Ovary (tissue), 9 donors: Measurements from ENCODE around the gene MARCHF4. TPM values are rescaled to one million over a fixed set of nuclear protein-coding genes. Genes with fewer than 3 reads are reported as not detected.

Source experiments
- DNase-seq, 5 donors: peaks; one replicate each; pipeline ENCODE4 v3.0.0-alpha.2; 2019 to 2020
- H3K27ac ChIP-seq, 2 donors: fragments of 200-600 bp; one replicate each; pipeline versions ENCODE4 v1.5.1 to v1.8.0; 2019 to 2022
- H3K27me3 ChIP-seq: fragments of 200-600 bp; one replicate; pipeline ENCODE4 v1.8.0; 2022
- H3K36me3 ChIP-seq: fragments of 200-600 bp; sonication (generic); one replicate; pipeline ENCODE4 v1.5.1; 2019
- H3K4me1 ChIP-seq: one replicate; pipeline ENCODE4 v1.8.1; 2013; ENCODE audit warnings: mild to moderate bottlenecking, moderate library complexity; ENCODE audit not compliant: insufficient read depth
- H3K4me3 ChIP-seq: fragments of 200-600 bp; sonication (generic); one replicate; pipeline ENCODE4 v1.5.1; 2017
- H3K9me3 ChIP-seq, 2 donors: fragments of 200-600 bp in 1 of 2; sonication (generic) in 1 of 2; one replicate each; pipeline versions ENCODE4 v1.5.1 to v1.8.1; 2013 to 2019; ENCODE audit warnings: mild to moderate bottlenecking in 1 of 2, moderate library complexity in 1 of 2
- CTCF ChIP-seq, 3 donors: fragments of 450-650 bp in 2 of 3; fragments of 200-600 bp in 1 of 3; IDR thresholded peaks; one replicate each; pipeline versions ENCODE4 v1.5.1 to v1.8.0; 2016 to 2022; ENCODE audit warnings: antibody characterized with exemption in 3 of 3, mild to moderate bottlenecking in 1 of 3
- EP300 ChIP-seq: sonication (generic); formaldehyde crosslinking; IDR thresholded peaks from one replicate; pipeline ENCODE4 v1.6.1; 2017; ENCODE audit warnings: antibody characterized with exemption
- POLR2A ChIP-seq: fragments of 450-650 bp; IDR thresholded peaks from one replicate; pipeline ENCODE4 v1.6.1; 2017; ENCODE audit warnings: antibody characterized with exemption, mild to moderate bottlenecking, moderate library complexity
- WGBS, 3 donors: extraction: QIAGEN DNeasy Blood & Tissue Kit in 1 of 3; methylation state at CpG; one replicate each; pipeline versions ENCODE4 v1.1.5 to v1.1.7; 2013 to 2017; 5-methylcytosine and 5-hydroxymethylcytosine counted together
- intact Hi-C, 4 donors: fragments of 100-400 bp; cut with DNase I; formaldehyde crosslinking; loops; one replicate each; pipeline versions ENCODE4 v1.11.0 to v1.15.1; 2022 to 2023
- polyA plus RNA-seq, 2 donors: library from polyadenylated mRNA; stranded (reverse); fragments of 200-250 nt in 1 of 2; fragments of 350-450 nt in 1 of 2; fragmentation: Illumina TruSeq in 1 of 2; extraction: RNeasy Lipid Tissue Mini Kit (QIAGEN cat#74804) in 1 of 2; gene quantifications; one replicate each; pipeline ENCODE4 v1.2.3, GENCODE V29; 2013 to 2014
- total RNA-seq, 7 donors: library from RNA; depleted of rRNA in 2 of 7; stranded (reverse); fragments of >200 nt in 2 of 7; fragmentation: NEBNext Ultra II Directional in 3 of 7; extraction: Animal tissue kit (Norgen Biotek cat#: 25700) in 3 of 7; gene quantifications; one replicate each; pipeline versions ENCODE4 v1.1.0 to v1.2.4, GENCODE V29; 2016 to 2023
- donor health status: DM: no; HTN: no; CAD: no; lungs with moderate emphysema.
- donor health status: DM: no; HTN: no; CAD: no.
- donor health status: Bipolar disorder and iron deficiency.
- donor health status: DM: yes; HTN: yes; CAD: no.
- donor health status: DM: no; HTN: no; CAD: no.
- donor health status: DM: yes; HTN: yes; CAD: no.

MARCHF4 gene
- total and polyA plus RNA-seq, 9 donors, result 0.01 to 0.10 (median 0.05) TPM; not detected in 5

- TF ChIP-seq POLR2A, result no peak
- TF ChIP-seq CTCF (IDR thresholded peaks at IDR 0.05), result no peak
- TF ChIP-seq EP300, result no peak
- Histone ChIP-seq H3K36me3 (no peaks in the 10 kb centered on the region), H3K4me1 (peaks cover 4% of the 10 kb centered on the region), H3K27me3 (no peaks in the 10 kb centered on the region), H3K27ac (no peak overlapping the region), H3K4me3 (no peak overlapping the region), H3K9me3 (no peaks in the 10 kb centered on the region)
- intact Hi-C loops, result no loop called here
- no peak for DNase-seq
- WGBS, 3 donors, result 19 to 44% (median 31%) methylated on average over 1 of the region's 1 CpG
Measured at GRCh38 chr2:216375286-216375685, 3.0 kb upstream of the MARCHF4 start.

- Histone ChIP-seq H3K9me3 (no peaks in the 10 kb centered on the region), H3K27ac (no peak overlapping the region), H3K36me3 (no peaks in the 10 kb centered on the region), H3K4me3 (no peak overlapping the region), H3K4me1 (peaks cover 4% of the 10 kb centered on the region), H3K27me3 (no peaks in the 10 kb centered on the region)
- no peak for TF ChIP-seq POLR2A
- no peak for TF ChIP-seq EP300
- no peak for TF ChIP-seq CTCF (IDR thresholded peaks at IDR 0.05)
- intact Hi-C loops, result no loop called here
- no peak for DNase-seq
Measured at GRCh38 chr2:216373896-216374295, 1.6 kb upstream of the MARCHF4 start.

- H3K27me3 ChIP-seq, result no peaks in the 10 kb centered on the region
Measured at GRCh38 chr2:216372761-216373291, 543 bp upstream of the MARCHF4 start.

GRCh38 chr2:216370961-216371712, 1.1 kb downstream of the MARCHF4 start:
- Histone ChIP-seq H3K27ac (no peak overlapping the region), H3K4me3 (no peak overlapping the region), H3K4me1 (peaks cover 4% of the 10 kb centered on the region), H3K36me3 (no peaks in the 10 kb centered on the region), H3K9me3 (no peaks in the 10 kb centered on the region), H3K27me3 (no peaks in the 10 kb centered on the region)
- WGBS, 3 donors, result 1 to 2% (median 1%) methylated on average over 52 to 53 of the region's 53 CpGs
- DNase-seq, result no peak
- intact Hi-C loops, result no loop called here
- TF ChIP-seq POLR2A (no peak), EP300 (no peak), CTCF (IDR thresholded peaks at IDR 0.05) (no peak)

More at GRCh38 chr2:216372761-216373291, 543 bp upstream of the MARCHF4 start:
- TF ChIP-seq POLR2A, result no peak
- TF ChIP-seq CTCF (IDR thresholded peaks at IDR 0.05), result no peak
- TF ChIP-seq EP300, result no peak
- intact Hi-C loops, result no loop called here
- no peak overlapping the region for H3K27ac ChIP-seq
- H3K36me3 ChIP-seq, result no peaks in the 10 kb centered on the region
- H3K4me1 ChIP-seq, result peaks cover 4% of the 10 kb centered on the region
- DNase-seq, result no peak
- H3K9me3 ChIP-seq, result no peaks in the 10 kb centered on the region
- H3K4me3 ChIP-seq, result no peak overlapping the region
- WGBS, 3 donors, result 28 to 31% (median 29%) methylated on average over 6 of the region's 6 CpGs
